Psoas muscle (tissue), 8 donors: ENCODE data around the gene C10orf95. TPM values are rescaled to one million over a fixed set of nuclear protein-coding genes. Genes with fewer than 3 reads are reported as not detected.

ENCODE experiments used
- ATAC-seq, 4 donors: fragments of 200-7000 bp; cut with Tn5 transposase; one replicate each; pipeline ENCODE4 v1.9.1; 2020; ENCODE audit warnings: moderate library complexity in 3 of 4, mild to moderate bottlenecking in 2 of 4
- DNase-seq, 2 donors: peaks; one replicate each; pipeline ENCODE4 v3.0.0-alpha.2; 2020
- H3K27ac ChIP-seq: fragments of 200-600 bp; one replicate; pipeline ENCODE4 v1.8.0; 2022
- H3K27me3 ChIP-seq, 3 donors: fragments of 200-600 bp in 1 of 3; one replicate each; pipeline versions ENCODE4 v1.6.1 to v1.8.0; 2013 to 2022; ENCODE audit warnings: low read length in 2 of 3, mild to moderate bottlenecking in 2 of 3, moderate library complexity in 1 of 3; ENCODE audit not compliant: insufficient read depth in 3 of 3
- H3K36me3 ChIP-seq, 2 donors: fragments of 200-600 bp in 1 of 2; one replicate each; pipeline versions ENCODE4 v1.6.1 to v1.8.0; 2013 to 2022; ENCODE audit warnings: low read depth in 1 of 2, mild to moderate bottlenecking in 1 of 2, moderate library complexity in 1 of 2; ENCODE audit not compliant: insufficient read depth in 1 of 2
- H3K4me1 ChIP-seq: fragments of 200-600 bp; one replicate; pipeline ENCODE4 v1.8.0; 2022
- H3K4me3 ChIP-seq: fragments of 200-600 bp; one replicate; pipeline ENCODE4 v1.8.0; 2022; ENCODE audit warnings: mild to moderate bottlenecking
- H3K9me3 ChIP-seq: fragments of 200-600 bp; one replicate; pipeline ENCODE4 v1.8.0; 2022
- WGBS, 3 donors: extraction: QIAGEN DNeasy Blood & Tissue Kit; methylation state at CpG; one replicate each; pipeline versions ENCODE4 v1.1.6 to v1.1.7; 2013; 5-methylcytosine and 5-hydroxymethylcytosine counted together
- intact Hi-C, 2 donors: fragments of 100-400 bp; cut with DNase I; formaldehyde crosslinking; loops; one replicate each; pipeline versions ENCODE4 v1.11.0 to v1.14.2; 2022
- polyA plus RNA-seq, 3 donors: library from polyadenylated mRNA; stranded (reverse); fragments of 200-250 nt; gene quantifications; one replicate each; pipeline ENCODE4 v1.2.3, GENCODE V29; 2013
- total RNA-seq, 4 donors: library from RNA; stranded (reverse); fragmentation: NEBNext Ultra II Directional in 2 of 4; extraction: Animal tissue kit (Norgen Biotek cat#: 25700) in 2 of 4; gene quantifications; one replicate each; pipeline versions ENCODE4 v1.2.1 to v1.2.4, GENCODE V29; 2021 to 2023
- TF ChIP-seq, protein P1 (sequence below): fragments of 200-600 bp; IDR thresholded peaks from one replicate; pipeline ENCODE4 v1.8.0; 2022; ENCODE audit warnings: antibody characterized with exemption
- donor health status: healthy with polysubstance abuse.
- donor health status: DM: no; HTN: no; CAD: no; lungs with moderate emphysema.
- donor health status: Bipolar disorder and iron deficiency.
- donor health status: healthy.
- donor health status: DM: yes; HTN: yes; CAD: no.
- donor health status: DM: no; HTN: no; CAD: no.
- donor health status: DM: no; HTN: no; CAD: no.
- donor health status: DM: yes; HTN: yes; CAD: no.

Gene C10orf95
- total and polyA plus RNA-seq, 7 donors, result 0.01 TPM; not detected in 6

DNA sequence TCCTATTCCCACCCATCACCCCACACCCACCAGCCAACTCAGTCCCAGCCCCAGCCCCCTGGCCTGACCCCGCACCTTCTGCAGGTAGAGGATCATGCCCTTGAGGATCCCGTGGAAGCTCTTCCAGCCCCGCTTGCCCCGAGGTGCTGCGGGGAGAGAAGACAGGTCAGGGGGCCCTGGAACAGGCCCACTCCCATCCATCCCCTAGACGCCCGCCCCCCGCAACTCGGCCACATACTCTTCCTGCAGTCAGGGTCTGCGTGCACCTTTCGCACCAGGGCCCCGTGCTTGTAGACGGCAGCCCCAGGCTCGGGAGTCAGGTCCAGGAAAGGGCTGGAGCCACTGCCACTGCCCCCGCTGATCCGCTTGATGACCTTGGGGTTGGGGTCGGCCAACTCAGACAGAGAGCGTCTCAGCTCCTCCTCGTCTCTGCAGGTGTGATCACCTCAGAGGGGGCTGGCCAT, 46.2 kb downstream of the C10orf95 start:
- peaks cover under 1% of the 10 kb centered on the region for H3K4me1 ChIP-seq
- H3K27me3 ChIP-seq, result peaks cover 0 to 28% (median 16%) of the 10 kb centered on the region in 3 donors
- DNase-seq (no peak), ATAC-seq (no peak)
- H3K36me3 ChIP-seq, result peaks cover 0 to 30% of the 10 kb centered on the region in 2 donors
- no peaks in the 10 kb centered on the region for H3K9me3 ChIP-seq
- TF ChIP-seq, protein P1, sequence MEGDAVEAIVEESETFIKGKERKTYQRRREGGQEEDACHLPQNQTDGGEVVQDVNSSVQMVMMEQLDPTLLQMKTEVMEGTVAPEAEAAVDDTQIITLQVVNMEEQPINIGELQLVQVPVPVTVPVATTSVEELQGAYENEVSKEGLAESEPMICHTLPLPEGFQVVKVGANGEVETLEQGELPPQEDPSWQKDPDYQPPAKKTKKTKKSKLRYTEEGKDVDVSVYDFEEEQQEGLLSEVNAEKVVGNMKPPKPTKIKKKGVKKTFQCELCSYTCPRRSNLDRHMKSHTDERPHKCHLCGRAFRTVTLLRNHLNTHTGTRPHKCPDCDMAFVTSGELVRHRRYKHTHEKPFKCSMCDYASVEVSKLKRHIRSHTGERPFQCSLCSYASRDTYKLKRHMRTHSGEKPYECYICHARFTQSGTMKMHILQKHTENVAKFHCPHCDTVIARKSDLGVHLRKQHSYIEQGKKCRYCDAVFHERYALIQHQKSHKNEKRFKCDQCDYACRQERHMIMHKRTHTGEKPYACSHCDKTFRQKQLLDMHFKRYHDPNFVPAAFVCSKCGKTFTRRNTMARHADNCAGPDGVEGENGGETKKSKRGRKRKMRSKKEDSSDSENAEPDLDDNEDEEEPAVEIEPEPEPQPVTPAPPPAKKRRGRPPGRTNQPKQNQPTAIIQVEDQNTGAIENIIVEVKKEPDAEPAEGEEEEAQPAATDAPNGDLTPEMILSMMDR, result no peak
- WGBS, 3 donors, result 76 to 81% (median 77%) methylated on average over 15 to 19 of the region's 19 CpGs
- no peak overlapping the region for H3K4me3 ChIP-seq
- H3K27ac ChIP-seq, result no peak overlapping the region
- intact Hi-C loops, result no loop called here

DNA sequence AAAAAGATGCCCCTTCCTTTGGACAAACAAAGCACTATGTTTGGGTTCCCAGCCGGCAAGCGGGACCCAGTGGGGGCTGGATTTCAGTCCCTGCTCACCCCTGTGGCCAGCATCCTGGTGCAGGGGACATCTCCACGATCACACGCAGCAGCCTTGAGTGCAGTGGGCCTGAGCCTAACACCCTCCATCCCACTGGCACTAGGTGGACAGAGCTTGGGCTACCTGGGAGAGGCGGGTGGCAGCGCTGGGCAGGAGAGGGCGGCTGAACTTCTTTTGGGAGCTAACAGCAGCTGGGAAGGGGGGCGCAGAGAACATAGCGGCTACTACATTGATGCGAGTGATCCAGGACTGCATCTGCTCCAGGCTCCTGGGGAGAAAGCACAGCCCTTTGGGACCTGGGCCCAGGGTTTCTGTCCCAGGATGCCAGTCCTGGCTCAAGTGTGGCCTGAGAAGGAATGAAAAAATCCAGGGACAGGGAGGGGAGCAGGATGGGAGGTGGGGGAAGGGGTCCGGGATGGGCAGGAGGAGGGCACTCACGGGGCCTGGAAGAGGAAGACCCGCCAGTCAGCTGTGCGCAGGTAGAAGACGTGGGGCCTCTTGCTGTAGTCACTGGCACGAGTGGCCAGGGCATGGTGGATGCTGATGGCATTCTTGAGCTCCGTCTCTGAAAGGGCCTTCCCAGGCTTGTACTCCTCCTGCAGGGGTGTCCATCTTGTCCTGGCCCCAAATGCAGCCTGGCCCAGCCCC, 46.8 kb downstream of the C10orf95 start:
- 81 to 88% (median 83%) methylated on average over 14 to 17 of the region's 17 CpGs for WGBS, 3 donors
- DNase-seq, result no peak
- intact Hi-C loops, result loop anchor here in 1 of 2 donors (5.0 kb wide), 1 partner anchor 237 kb away; no protein-coding TSS in a partner anchor
- peaks cover 0 to 34% of the 10 kb centered on the region in 2 donors for H3K36me3 ChIP-seq
- no peak overlapping the region for H3K4me3 ChIP-seq
- TF ChIP-seq, protein P1, result no peak
- ATAC-seq, result no peak
- peaks cover 3% of the 10 kb centered on the region for H3K4me1 ChIP-seq
- H3K27ac ChIP-seq, result no peak overlapping the region
- no peaks in the 10 kb centered on the region for H3K9me3 ChIP-seq
- peaks cover 0 to 22% (median 10%) of the 10 kb centered on the region in 3 donors for H3K27me3 ChIP-seq

DNA sequence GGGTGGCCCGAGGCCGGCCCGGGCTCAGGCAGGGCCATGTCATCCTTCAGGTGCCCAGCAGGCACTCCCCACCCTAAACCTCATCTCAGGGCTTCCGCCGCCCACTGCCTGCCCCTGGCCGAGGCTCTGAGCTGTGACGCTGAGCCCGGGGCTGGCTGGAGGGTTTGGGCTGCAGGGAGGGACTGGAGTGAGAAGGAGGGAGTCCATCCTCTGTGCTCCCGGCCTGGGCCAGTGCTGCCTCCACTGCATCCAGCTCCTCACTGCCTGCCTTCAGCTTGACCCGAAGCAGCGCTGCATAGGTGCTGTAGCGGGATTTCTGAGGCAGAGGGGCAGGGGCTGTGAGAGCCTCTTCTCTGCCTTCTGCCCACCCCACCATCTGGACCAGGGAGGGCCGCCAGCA, 48.2 kb downstream of the C10orf95 start:
- Histone ChIP-seq H3K27me3 (peaks cover 0 to 10% (median 2%) of the 10 kb centered on the region in 3 donors), H3K4me1 (peaks cover 9% of the 10 kb centered on the region), H3K27ac (no peak overlapping the region), H3K9me3 (no peaks in the 10 kb centered on the region), H3K4me3 (no peak overlapping the region), H3K36me3 (peaks cover 0 to 41% of the 10 kb centered on the region in 2 donors)
- intact Hi-C loops, result loop anchor here in 1 of 2 donors (5.0 kb wide), 1 partner anchor 236 kb away; no protein-coding TSS in a partner anchor
- DNase-seq, result no peak
- TF ChIP-seq, protein P1, result no peak
- ATAC-seq, result no peak
- whole genome bisulfite sequencing, 3 donors, result 81 to 86% (median 85%) methylated on average over 13 of the region's 13 CpGs

DNA sequence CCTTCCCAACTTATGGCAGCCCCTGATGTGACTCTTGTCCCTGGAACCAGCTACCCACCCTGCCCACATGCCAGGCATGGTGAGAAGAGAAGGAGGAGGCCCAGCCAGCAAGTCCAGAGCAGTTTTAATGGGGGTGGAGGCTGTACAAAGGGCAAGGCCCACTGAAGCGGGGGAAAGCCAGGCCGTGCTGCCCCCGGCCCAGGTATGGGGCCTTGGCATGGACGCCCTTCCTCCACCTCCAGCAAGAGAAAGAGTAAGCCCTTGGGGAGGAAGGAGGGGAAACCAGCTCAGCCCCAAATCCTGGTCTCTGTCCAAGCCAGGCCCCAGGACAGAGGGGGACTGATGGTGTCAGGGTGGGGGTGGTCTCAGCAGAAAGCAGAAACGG, 48.8 kb downstream of the C10orf95 start:
- intact Hi-C loops, result loop anchor here in 1 of 2 donors (5.0 kb wide), 1 partner anchor 235 kb away; no protein-coding TSS in a partner anchor
- WGBS, 3 donors, result 75 to 86% (median 85%) methylated on average over 5 of the region's 5 CpGs
- DNase-seq (no peak), ATAC-seq (no peak)
- H3K4me3 ChIP-seq, result no peak overlapping the region
- H3K9me3 ChIP-seq, result no peaks in the 10 kb centered on the region
- peaks cover 9% of the 10 kb centered on the region for H3K4me1 ChIP-seq
- H3K36me3 ChIP-seq, result peaks cover 0 to 47% of the 10 kb centered on the region in 2 donors
- peaks cover 0 to 4% (median 0%) of the 10 kb centered on the region in 3 donors for H3K27me3 ChIP-seq
- TF ChIP-seq, protein P1, result no peak
- H3K27ac ChIP-seq, result no peak overlapping the region
